Fibroblast of skin of left biceps (primary cell): ENCODE data around the gene RAB29.
A peak's percentile ranks its signal among the peaks of the same experiment; 100 is the strongest.
"Not testable (repeated sequence)": the region's sequence is repeated elsewhere in the genome, so short reads cannot be mapped to it uniquely, and the experiment has no call there.

Experiments used
- DNase-seq, 2 experiments: peaks; one replicate each; pipeline ENCODE4 v3.0.0-alpha.2; 2013; ENCODE audit warnings: low read depth in 2 of 2

Gene RAB29, protein sequence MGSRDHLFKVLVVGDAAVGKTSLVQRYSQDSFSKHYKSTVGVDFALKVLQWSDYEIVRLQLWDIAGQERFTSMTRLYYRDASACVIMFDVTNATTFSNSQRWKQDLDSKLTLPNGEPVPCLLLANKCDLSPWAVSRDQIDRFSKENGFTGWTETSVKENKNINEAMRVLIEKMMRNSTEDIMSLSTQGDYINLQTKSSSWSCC

DNA sequence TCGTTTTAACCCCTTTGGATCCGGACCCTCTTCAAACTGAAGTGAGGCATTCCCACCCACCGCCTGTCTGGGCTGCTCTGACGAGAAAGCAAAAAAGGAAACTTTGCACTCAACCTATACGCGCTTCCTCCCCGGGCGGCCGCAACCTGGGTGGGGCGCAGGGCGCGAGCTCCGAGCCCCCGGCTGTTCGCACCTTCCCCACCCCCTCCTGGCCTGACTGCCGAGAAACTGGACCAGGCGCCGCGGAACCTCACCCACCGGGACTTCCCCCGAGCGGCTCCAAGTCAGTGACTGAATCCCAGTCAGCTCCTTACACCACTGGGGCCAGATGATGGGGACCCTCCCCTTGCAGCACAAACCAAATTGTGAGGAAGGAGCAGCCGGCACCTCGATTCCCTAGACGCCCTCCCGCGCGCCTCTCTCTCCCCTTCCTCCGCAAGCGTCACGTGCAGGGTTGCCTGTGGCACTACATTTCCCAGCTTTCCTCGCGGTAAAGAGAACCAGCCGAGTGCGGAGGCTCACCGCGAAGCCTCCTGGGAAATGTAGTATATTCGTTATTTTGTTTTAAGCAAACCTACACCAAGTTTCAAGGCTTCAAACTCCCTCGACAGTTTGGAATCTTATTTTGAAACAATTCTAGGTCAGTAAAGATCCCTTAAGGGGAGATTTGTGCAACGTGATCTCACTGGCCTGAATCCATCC is at the start of gene RAB29:
TSS of gene RAB29 (minus strand) at position 468 of the 702 bp plus-strand sequence. CDS start 526 bp downstream, outside the sequence.
- peak; percentile 41 to 45 for DNase-seq

DNA sequence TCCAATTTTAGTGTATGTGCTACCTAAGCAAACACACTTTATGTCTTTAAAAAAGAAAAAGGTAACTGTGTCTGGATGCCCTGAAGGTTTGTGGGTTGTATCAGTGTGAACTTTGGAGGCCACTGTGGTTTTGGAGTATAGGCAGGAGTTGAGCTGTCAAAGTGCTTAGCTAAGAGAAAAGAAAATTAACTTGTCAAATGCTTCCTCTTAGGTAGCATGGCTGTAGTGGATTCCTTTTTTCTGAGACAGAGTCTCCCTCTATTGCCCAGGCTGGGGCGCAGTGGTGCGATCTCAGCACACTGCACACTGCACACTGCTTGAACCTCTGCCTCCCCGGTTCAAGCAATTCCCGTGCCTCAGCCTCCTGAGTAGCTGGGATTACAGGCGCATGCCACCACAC is 48.9 kb upstream of the RAB29 start:
- DNase-seq: no peak

GRCh38 chr1:205823260-205823659 is 48.0 kb upstream of the RAB29 start:
- DNase-seq: not testable (repeated sequence)

GRCh38 chr1:205822397-205822796 is 47.1 kb upstream of the RAB29 start:
- DNase-seq: no peak

- no peak for DNase-seq
Measured at GRCh38 chr1:205817988-205818387, 42.7 kb upstream of the RAB29 start.

DNA sequence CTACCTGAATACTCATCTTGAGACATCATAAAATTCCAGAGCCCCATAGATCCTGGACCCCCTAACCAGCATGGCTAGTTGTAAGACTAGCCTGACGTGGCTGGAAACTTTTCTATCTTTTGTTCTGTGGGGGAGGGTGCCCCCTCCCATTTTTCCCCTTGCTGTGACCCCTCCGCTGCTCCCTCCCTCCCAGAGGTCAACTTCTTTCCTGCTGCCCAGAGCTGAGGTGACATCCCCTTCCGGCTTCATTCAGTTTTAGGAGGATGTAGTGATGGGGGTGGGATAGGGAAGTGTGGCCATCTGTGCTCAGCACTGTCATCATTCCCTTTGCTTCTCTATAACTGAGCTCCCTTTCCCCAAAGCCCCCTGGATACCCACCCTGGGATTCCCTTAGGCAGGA is 42.1 kb upstream of the RAB29 start:
- DNase-seq: no peak

DNA sequence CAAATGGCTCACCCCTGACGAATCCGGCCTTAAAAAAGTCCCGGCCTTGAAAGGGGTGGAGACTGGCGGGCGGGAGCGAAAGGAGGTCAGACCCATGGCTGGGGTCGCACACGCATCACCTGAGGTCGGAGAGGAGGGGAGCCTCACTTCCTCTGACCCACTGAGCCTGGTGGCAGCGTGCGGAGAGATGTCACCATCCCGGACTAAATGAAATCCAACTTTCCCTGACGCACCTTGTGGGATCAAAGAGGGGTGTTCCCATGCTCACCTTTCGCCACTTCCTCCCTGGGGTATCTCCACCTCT is 38.4 kb upstream of the RAB29 start:
- no peak for DNase-seq

DNA sequence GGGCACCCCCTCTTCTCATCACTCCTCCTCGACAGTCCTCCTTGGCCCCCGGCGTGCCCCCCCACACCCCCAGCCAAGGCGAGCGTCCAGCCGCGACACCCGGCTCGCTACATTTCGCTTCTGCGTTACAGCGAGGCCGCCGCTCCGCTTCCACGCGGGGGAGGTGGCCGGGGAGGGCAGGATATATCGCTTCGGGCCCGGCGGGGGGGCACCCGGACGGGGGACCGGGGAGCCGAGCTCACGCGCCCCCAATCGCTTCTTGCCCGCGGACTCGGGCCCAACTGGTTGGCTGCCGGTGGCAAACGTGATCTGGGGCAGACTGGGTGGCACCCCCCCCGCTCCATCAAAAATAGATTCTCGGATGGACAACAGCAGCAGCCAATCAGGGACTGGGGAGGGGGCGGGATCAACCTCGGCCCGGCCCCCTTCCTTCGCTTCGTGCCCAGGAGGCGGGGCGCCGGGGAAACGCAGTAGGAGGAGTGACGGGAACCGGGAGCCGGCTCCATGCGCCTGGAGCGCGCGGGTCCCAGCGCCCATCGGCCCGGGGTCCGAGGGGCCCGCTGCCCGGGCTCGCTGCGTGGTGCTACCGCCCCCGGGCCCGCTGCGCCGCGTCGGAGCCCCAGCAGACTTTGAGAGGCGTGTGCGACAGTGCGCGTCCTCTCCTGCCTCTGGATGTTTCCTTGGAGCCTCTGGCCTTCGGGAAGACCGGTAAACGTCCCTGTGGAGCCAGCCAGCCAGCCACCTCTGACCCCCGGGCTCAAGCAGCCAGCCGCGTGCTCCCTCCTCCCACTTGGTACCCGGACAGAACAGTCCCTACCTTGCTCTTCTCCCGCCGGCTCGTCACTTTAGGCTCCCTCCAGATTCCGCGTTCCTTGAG is 37.8 kb upstream of the RAB29 start, which contains the start of gene SLC41A1:
TSS of gene SLC41A1 (minus strand) at position 321 of the 877 bp plus-strand sequence. CDS start 2,757 bp downstream, outside the sequence.
- peak; percentile 71 to 79 for DNase-seq

DNA sequence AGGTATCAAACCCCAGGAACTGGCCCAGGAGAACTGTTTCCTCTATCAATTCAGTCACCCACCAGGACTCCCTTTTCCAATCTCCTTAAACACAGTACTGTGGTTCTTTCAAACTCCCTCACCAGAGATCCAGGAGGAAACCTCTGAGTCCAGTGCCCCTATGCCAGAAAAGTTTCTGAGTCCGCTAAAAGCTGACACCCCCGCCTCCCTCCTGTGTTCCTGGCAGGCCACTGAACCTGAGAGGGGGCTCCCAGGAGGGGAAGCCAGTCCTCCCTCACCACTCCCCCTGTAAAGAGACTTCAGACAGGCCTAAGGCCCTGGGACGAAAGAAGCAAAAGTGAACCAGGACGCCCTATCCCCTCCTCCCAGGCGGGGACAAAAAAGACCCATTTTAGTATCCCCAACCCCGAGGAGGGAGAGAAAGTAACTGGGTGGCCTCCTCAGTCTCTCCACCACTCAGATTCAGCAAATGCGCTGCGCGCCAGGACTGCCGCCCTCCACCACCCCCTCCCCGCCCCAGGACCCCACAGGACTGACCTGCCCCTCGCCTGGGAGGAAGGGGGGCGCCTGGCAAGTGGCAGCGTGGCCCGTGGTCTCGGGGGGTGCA is 37.1 kb upstream of the RAB29 start:
- DNase-seq: no peak

DNA sequence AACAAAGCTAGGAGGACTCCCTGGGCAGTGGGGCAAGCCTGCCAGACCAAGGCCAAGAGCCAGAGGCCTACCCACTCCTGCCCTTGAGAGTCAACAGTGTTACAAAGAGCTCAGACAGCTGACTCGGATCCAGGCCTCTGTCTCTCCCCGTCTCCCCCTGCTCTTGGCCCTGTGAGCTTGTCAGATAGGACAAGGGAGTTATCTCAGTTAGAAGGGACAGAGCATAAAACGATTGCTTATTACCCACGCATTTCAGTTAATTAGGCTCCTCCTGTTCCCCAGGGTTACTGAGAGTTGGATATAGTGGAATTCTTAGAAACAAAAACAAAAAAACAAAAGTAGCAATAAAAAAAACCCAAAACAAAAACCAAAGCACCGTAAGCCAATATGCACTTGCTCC is 36.4 kb upstream of the RAB29 start:
- DNase-seq: no peak

DNA sequence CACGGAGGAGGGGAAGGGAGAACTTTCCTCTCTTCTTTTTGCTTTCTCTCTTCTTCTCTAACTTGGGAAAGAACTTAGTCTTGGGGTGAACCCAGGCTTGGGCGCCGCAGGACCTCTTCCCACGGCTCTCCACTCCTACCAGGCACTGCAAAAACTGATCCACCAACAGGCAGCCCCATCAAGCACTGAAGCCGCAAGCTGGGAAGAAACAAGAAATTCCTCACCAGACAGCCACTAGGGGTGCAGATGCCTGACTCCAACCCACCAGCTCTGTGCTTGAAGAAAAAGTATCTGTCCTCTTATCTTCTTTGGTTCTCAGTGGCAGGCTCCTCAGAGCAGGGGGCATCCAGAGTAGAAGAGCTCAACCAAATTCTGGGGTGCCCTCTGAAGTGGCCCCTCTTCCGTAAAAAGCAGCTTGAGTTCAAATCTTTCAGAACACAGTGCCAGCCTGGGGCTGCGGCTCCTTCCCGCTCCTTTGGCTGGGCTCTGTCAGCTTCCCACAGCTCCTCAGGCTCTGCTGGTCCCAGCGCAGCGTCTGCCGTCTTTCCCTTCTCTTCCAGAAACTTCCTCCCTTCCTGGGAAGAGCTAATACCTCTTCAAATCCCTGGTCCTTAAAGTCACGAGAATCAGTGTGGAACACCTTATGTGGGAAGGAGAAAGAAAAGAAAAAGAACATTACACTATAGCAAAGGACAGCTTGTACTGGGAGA is 35.3 kb upstream of the RAB29 start:
- DNase-seq: no peak

DNA sequence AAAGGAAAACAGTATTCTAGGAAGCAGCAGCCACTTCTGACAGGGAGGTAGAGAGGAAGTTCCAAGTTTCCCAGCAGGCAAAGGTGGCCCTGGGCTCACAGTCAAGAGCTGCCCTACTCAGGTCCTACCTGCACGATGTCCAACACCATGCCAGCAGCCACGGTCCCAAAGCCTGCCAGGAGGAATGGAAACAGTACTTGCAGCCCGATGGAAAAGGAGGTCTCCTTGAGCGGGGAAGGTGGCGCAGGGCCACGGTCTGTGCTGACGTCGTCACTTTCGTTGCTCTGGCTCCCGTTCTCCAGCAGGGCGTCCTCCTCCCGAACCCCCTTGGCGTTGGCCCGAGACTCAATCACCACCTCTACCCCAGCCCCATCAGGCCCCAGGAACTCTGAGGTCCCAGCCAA is 34.7 kb upstream of the RAB29 start:
- DNase-seq: no peak

DNA sequence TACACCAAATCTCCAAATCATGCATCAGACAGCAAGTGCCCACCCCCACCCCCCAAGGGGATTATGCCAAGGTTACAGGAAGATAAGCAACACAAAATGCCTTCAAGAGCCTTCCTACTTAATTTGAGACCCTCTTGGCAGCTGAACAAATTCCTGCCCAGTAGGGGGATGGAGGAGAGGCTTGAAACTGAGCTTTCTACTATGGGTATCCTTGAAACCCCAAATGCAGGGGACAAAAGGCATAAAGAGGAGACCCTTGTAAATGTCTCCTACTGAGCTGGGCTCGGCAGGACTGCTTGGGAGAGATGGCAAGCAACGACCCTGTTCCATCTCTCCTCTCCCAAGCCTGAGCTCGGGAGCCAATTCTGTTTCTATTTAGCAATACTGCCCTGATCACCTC is 34.2 kb upstream of the RAB29 start:
- no peak for DNase-seq

- DNase-seq: no peak
Measured at GRCh38 chr1:205805082-205805711, 29.9 kb upstream of the RAB29 start.

DNA sequence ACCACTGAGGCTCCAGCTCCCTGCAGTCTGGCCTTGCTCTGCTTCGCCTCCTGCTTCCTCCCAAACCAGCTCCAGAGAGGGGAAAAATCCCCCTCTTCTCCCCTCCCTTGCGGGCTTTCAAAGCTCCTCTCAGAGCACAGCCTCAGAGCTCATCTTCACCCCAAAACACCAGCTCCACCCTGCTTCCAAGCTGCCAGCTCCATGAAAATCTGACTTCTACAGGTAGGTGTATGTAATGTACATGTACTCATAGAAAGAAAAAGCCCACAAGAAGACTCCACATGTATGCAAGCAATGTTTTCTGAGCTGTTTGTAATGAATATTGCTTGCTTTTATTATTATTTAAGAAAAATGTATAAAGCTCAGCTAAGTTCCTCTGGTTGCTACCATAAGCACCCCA is 29.3 kb upstream of the RAB29 start:
- no peak for DNase-seq

DNA sequence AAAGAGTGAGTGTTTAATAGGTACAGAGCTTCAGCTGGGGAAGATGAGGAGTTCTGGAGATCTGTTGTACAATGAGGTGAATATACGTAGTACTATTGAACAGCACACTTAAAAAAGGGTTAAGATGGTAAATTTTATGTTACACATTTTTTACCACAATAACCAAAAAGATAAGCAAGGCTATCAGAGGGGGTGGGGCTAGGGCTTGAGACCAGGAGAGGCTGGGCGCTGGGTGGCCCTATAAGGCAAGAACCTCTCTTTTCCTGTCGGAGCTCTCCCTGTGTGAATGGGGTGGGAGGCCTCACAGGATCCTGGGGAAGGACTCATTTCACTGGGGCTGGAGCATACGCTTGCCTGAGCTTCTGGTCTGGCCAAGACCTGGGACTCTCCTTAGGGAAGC is 28.7 kb upstream of the RAB29 start:
- DNase-seq: no peak

DNA sequence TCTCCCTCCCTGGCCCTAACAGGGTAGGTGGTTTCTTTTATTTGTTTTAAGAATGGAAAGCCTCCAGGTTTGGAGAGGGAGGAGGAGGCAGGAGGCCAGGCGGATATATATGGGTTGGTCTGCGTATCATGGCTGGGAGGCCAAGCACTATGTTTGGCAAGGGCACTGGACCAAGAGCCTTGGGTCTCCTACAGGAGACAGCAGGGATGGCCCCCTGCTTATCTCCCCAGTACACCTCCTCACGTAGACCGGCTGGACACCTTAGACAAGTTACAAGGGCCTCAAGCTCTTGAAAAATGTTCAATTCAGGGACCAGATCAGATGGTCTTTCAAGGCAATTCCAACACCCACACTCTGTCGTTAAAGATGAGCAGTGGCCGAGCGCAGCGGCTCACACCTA is 26.8 kb upstream of the RAB29 start:
- no peak for DNase-seq

- no peak for DNase-seq
Measured at GRCh38 chr1:205800981-205801703, 25.9 kb upstream of the RAB29 start.

DNA sequence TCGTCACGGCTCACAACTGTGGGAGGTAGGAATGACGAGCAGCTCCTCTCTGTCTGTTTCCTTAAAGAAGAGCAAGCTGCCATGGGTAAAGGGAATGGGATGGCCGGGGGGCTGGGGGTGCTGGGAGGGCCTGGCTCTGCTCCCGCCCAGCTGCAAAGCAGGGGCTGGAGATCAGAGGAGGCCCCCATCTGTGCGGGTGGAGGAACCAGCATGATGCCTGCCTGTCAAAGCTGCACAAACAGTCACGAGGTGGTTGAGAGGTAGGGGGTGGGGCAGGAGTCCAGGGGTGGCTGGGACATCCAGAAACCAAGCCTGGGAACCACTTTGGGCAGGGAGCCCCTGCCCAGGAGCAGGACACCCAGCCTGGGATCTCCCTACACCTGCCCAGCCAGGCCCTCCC is 25.1 kb upstream of the RAB29 start:
- no peak for DNase-seq

GRCh38 chr1:205798577-205798976 is 23.3 kb upstream of the RAB29 start:
- DNase-seq: no peak

DNA sequence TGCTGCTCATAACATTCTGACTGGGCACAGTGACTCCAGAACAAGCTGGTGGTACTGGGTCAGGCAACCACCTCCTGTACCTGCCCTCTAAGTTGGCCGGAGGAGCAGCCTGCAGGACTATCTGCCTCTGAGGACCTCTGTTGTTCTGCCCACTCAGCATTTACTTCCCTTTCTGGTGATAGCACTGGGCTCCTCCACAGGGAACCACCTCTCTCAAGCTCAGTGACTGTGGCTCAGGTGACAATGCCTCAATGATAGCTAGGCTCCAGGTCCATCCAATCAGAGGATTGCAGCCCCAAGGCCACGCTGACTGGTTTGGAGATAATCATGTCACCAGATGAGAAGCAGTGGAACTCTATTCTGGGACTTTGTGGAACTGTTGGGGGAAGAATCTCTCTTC is 21.9 kb upstream of the RAB29 start:
- DNase-seq: no peak
